AG04450 (cell line): ENCODE results near the gene PLA2G2D. TPM values are rescaled to one million over a fixed set of nuclear protein-coding genes. Genes with fewer than 3 reads are reported as not detected.

Source experiments
- CTCF ChIA-PET: fragments of 300-600, 350-600 bp; formaldehyde crosslinking; extraction: SDS; loops from one replicate; lab custom pipeline; 2022; ENCODE audit warnings: antibody characterized with exemption, inconsistent platforms; lab: Charles Lee
- POLR2A ChIA-PET: fragments of 350-600 bp; formaldehyde crosslinking; extraction: SDS; loops from one replicate; lab custom pipeline; 2021; ENCODE audit warnings: antibody characterized with exemption, inconsistent platforms; lab: Yijun Ruan, JAX
- DNase-seq: peaks from one replicate; pipeline ENCODE4 v3.0.0-alpha.2; 2011; ENCODE audit warnings: low read depth, low spot score
- H3K27ac ChIP-seq: one replicate; pipeline ENCODE4 v1.5.1; 2012; ENCODE audit warnings: low read depth, low read length, control low read depth
- H3K27me3 ChIP-seq: one replicate; pipeline ENCODE4 v1.6.0; 2012; ENCODE audit warnings: low read length; ENCODE audit not compliant: control insufficient read depth, insufficient read depth
- H3K4me3 ChIP-seq: 2 replicates; pipeline ENCODE4 v1.5.1; 2011; ENCODE audit warnings: mild to moderate bottlenecking, low read depth, low read length, control low read depth
- H3K9me3 ChIP-seq: 2 replicates; pipeline ENCODE4 v1.5.1; 2012; ENCODE audit warnings: low read length; ENCODE audit not compliant: control insufficient read depth, insufficient read depth
- CTCF ChIP-seq: IDR thresholded peaks from 2 replicates; pipeline ENCODE4 v1.5.1; 2011; ENCODE audit warnings: low read depth, low read length, control low read depth, inconsistent platforms
- polyA plus RNA-seq: library from polyadenylated mRNA; depleted of rRNA; stranded (reverse); fragments of >200 nt; gene quantifications from 2 replicates; pipeline ENCODE4 v1.2.3, GENCODE V29; 2011

Gene PLA2G2D
- polyA plus RNA-seq, 1 experiment = not detected

DNA sequence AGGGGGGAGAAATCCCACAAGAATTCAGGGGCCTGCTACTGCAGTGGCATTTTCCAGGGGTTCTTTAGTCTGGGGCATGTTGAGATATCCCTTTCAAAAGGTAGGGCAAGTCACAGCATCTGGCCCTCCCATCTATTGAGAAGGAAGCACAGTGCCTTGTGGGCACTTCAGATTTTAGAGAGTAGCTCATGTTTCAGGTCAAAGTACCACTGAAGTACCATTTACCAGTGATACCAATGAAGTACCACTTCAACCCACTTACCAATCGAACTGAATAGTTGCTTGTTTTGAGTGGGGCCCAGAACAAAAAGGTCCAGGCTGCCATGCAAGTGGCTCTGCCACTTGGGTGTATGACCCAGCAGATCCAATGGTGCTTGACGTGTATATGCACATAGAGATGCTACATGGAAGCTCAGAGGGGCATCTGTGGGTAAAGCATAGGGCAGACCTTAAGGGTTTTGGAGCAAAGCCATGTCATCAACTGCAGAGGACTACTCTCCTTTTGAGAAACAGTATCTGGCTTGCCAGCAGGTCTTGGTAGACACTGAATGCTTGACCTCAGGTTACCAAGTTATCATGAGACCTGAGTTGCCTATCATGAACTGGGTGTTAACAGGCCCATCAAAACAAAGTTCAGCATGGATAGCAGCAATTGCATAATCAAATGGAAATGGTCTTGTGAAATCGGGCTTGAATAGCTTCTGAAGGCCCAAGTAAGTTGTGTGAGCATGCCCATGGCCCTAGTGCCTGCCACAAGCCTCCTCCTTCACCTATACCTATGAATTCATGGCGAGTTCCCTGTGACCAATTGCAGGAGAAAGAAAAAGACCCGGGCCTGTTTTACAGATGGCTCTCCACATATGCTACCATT lies 23.5 kb downstream of the PLA2G2D start:
- TF ChIP-seq CTCF = no peak
- DNase-seq = no peak
- CTCF ChIA-PET = interaction anchor here (1.9 kb wide), 1 partner anchor 99 kb away, joined by 5 read pairs; no protein-coding TSS in a partner anchor
- POLR2A ChIA-PET = no interaction called here
- no peak overlapping the region for H3K27ac ChIP-seq
- H3K9me3 ChIP-seq = no peaks in the 10 kb centered on the region
- peaks cover 40% of the 10 kb centered on the region for H3K27me3 ChIP-seq
- no peak overlapping the region for H3K4me3 ChIP-seq

GRCh38 chr1:20093940-20094391 lies 25.4 kb downstream of the PLA2G2D start:
- peaks cover 48% of the 10 kb centered on the region for H3K27me3 ChIP-seq
- ChIA-PET CTCF (interaction anchor here (1.3 to 3.5 kb wide), 2 partner anchors 102 to 119 kb away, joined by 3 to 9 read pairs; no protein-coding TSS in a partner anchor), POLR2A (no interaction called here)
- TF ChIP-seq CTCF = no peak
- no peak for DNase-seq
- H3K4me3 ChIP-seq = no peak overlapping the region
- H3K9me3 ChIP-seq = peaks cover 4% of the 10 kb centered on the region; the same call in 1 of the 2 replicates
- H3K27ac ChIP-seq = no peak overlapping the region

DNA sequence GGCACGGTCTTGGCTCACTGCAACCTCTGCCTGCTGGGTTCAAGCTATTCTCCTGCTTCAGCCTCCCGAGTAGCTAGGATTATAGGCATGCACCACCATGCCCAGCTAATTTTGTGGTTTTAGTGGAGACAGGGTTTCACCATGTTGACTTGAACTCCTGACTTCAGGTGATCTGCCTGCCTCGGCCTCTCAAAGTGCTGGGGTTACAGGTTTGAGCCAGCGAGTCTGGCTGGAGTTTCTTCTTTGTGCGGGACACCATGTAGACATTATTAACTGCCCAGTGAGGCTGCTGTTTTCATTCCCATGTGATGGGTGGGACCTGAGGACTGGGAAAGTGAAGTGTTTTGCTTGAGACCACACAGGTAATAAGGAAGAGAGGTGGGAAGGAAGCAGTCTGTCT lies 26.0 kb downstream of the PLA2G2D start:
- peaks cover 48% of the 10 kb centered on the region for H3K27me3 ChIP-seq
- H3K9me3 ChIP-seq = peaks cover 4% of the 10 kb centered on the region; the same call in 1 of the 2 replicates
- ChIA-PET CTCF (interaction anchor here (0.6 to 3.5 kb wide), 3 partner anchors 11 to 119 kb away, joined by 3 to 9 read pairs (median 3); no protein-coding TSS in a partner anchor), POLR2A (no interaction called here)
- no peak for DNase-seq
- no peak overlapping the region for H3K27ac ChIP-seq
- TF ChIP-seq CTCF = no peak
- H3K4me3 ChIP-seq = no peak overlapping the region

GRCh38 chr1:20090641-20091040 lies 28.7 kb downstream of the PLA2G2D start:
- Histone ChIP-seq H3K9me3 (peaks cover 4% of the 10 kb centered on the region; the same call in 1 of the 2 replicates), H3K27ac (no peak overlapping the region), H3K4me3 (no peak overlapping the region), H3K27me3 (peaks cover 39% of the 10 kb centered on the region)
- ChIA-PET CTCF (interaction anchor here (0.9 kb wide), 1 partner anchor 116 kb away, joined by 3 read pairs; no protein-coding TSS in a partner anchor), POLR2A (no interaction called here)
- no peak for TF ChIP-seq CTCF
- DNase-seq = no peak

- no peak for TF ChIP-seq CTCF
- ChIA-PET CTCF (interaction anchor here (0.9 kb wide), 1 partner anchor 115 kb away, joined by 3 read pairs; no protein-coding TSS in a partner anchor), POLR2A (no interaction called here)
- no peak for DNase-seq
- Histone ChIP-seq H3K27ac (no peak overlapping the region), H3K4me3 (no peak overlapping the region), H3K9me3 (peaks cover 4% of the 10 kb centered on the region; the same call in 1 of the 2 replicates), H3K27me3 (peaks cover 41% of the 10 kb centered on the region)
Measured at GRCh38 chr1:20090119-20090518, 29.2 kb downstream of the PLA2G2D start.
